HFFc6 (cell line): ENCODE data around the gene LUM. TPM values are rescaled to one million over a fixed set of nuclear protein-coding genes. Genes with fewer than 3 reads are reported as not detected.

Experiments
- DNase-seq: peaks from one replicate; pipeline ENCODE4 v3.0.0-alpha.2; 2018
- H3K27ac Mint-ChIP-seq: 2 replicates; pipeline ENCODE4 v1.8.0; 2020; ENCODE audit warnings: mild to moderate bottlenecking, mixed read lengths
- H3K27me3 Mint-ChIP-seq: 2 replicates; pipeline ENCODE4 v1.8.0; 2021; ENCODE audit warnings: mild to moderate bottlenecking, moderate library complexity, mixed read lengths; ENCODE audit not compliant: insufficient read depth
- H3K36me3 Mint-ChIP-seq: 2 replicates; pipeline ENCODE4 v1.8.0; 2021; ENCODE audit warnings: low read depth, mixed read lengths
- H3K4me1 Mint-ChIP-seq: 2 replicates; pipeline ENCODE4 v1.8.0; 2020; ENCODE audit warnings: low read depth, mixed read lengths
- H3K4me3 Mint-ChIP-seq: 2 replicates; pipeline ENCODE4 v1.8.0; 2020; ENCODE audit warnings: mild to moderate bottlenecking, moderate library complexity, mixed read lengths
- H3K9me3 Mint-ChIP-seq: 2 replicates; pipeline ENCODE4 v1.8.0; 2020; ENCODE audit warnings: mild to moderate bottlenecking, mixed read lengths
- total RNA-seq, 6 experiments: library from RNA; stranded (reverse); fragmentation: NEBNext Ultra II Directional; extraction: Animal tissue kit (Norgen Biotek cat#: 25700); gene quantifications; 2 replicates in 1 of 6; 3 replicates in 5 of 6; pipeline ENCODE4 v1.2.3, GENCODE V29; 2021
- TF ChIP-seq, protein P1 (sequence below): fragments of 200-600 bp; sonication (generic); IDR thresholded peaks from 2 replicates; pipeline ENCODE4 v1.5.0; 2021; ENCODE audit warnings: antibody characterized with exemption, mild to moderate bottlenecking

LUM gene
- total RNA-seq, 6 experiments from 2014 or later = 34.3 to 78.1 (median 57.3) TPM

DNA sequence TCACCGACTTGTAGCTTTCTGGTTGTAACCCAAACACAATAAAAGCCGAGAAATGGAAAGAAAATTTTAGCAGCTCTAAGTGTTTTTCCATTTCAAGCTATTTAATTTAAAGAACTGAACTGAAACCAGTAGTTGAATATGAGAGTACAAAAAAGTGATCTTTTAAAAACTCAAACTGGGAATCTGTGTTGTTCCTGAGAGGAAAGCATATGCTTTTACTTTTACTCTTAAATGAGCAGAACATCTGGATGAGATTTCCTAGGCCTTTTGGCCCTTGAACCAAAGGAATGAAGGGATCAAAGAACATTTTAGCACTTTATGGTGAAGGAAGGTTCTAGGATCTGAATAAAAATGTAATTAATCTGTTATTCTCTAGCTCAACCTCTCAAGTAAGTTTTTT lies 54.8 kb downstream of the LUM start:
- H3K4me1 Mint-ChIP-seq = peaks cover 11% of the 10 kb centered on the region
- DNase-seq = no peak
- no peaks in the 10 kb centered on the region for H3K9me3 Mint-ChIP-seq
- H3K27ac Mint-ChIP-seq = no peak overlapping the region
- H3K4me3 Mint-ChIP-seq = no peak overlapping the region
- TF ChIP-seq, protein P1, sequence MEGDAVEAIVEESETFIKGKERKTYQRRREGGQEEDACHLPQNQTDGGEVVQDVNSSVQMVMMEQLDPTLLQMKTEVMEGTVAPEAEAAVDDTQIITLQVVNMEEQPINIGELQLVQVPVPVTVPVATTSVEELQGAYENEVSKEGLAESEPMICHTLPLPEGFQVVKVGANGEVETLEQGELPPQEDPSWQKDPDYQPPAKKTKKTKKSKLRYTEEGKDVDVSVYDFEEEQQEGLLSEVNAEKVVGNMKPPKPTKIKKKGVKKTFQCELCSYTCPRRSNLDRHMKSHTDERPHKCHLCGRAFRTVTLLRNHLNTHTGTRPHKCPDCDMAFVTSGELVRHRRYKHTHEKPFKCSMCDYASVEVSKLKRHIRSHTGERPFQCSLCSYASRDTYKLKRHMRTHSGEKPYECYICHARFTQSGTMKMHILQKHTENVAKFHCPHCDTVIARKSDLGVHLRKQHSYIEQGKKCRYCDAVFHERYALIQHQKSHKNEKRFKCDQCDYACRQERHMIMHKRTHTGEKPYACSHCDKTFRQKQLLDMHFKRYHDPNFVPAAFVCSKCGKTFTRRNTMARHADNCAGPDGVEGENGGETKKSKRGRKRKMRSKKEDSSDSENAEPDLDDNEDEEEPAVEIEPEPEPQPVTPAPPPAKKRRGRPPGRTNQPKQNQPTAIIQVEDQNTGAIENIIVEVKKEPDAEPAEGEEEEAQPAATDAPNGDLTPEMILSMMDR = no peak
- no peaks in the 10 kb centered on the region for H3K27me3 Mint-ChIP-seq
- no peaks in the 10 kb centered on the region for H3K36me3 Mint-ChIP-seq

DNA sequence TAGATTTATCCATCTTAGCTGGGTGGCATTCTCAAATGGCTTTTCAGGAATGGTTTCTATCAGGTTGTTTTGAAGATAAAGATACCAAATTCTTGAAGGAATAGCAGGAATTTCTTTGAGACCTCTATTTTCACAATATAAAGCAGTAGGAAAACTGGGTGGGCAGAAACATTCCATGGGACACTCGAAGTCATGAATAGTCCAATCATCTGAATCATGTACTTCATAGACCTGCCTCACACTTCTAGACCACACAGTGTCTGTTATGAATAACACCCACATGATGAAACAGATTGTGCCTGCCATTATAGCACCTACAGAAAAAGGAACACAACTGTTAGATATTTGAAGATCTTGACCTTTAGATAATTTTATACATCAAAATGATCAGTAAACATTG lies 55.3 kb downstream of the LUM start:
- Mint-ChIP-seq H3K9me3 (no peaks in the 10 kb centered on the region), H3K27me3 (no peaks in the 10 kb centered on the region), H3K4me3 (no peak overlapping the region), H3K27ac (no peak overlapping the region), H3K36me3 (no peaks in the 10 kb centered on the region), H3K4me1 (peaks cover 11% of the 10 kb centered on the region)
- no peak for DNase-seq
- TF ChIP-seq, protein P1 = no peak

DNA sequence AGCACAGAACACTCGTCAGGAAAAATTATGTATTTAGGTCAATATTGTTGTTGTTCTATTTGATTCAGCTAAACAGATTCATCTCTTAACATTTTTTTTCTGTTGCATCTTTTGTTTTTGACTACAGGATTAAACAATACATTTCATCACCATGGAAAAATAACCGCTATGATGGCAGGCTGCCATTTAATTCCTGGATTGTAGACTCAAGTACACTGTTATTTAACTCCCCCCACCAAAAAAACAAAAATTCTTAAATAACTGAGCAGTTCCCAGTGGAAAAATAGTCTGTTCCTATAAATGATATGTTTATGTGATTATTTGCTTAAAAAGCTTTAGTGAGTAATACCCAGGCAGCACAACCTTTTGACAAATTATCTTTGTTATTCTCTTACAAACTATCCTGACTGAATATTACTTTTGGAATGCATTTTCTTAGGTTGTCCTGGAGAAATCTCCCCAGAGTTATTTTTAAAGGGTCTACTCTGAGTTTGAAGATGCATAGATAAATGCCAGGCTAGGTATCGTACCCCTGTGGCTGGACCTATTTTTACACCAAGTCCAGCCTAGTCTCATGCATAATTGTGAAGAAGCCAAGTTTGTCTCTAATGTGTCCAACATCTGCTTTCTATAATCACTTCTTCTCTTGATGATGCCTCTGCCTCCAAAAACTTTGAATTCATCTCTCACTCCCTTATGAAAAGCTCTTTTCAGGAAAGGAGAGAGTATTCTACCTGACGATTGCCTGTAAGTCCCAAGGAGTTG lies 57.2 kb downstream of the LUM start:
- peak; percentile 78 for DNase-seq
- H3K4me3 Mint-ChIP-seq = no peak overlapping the region; the same call in 1 of the 2 replicates
- no peaks in the 10 kb centered on the region for H3K9me3 Mint-ChIP-seq
- H3K4me1 Mint-ChIP-seq = peaks cover 11% of the 10 kb centered on the region
- H3K27me3 Mint-ChIP-seq = no peaks in the 10 kb centered on the region
- H3K27ac Mint-ChIP-seq = peak overlapping the region; percentile 37
- TF ChIP-seq, protein P1 = no peak
- no peaks in the 10 kb centered on the region for H3K36me3 Mint-ChIP-seq

Other genes with a start within 250 kb of the LUM start
- gene CCER1, start 156.3 kb downstream of the LUM start, total RNA-seq = not detected
- gene EPYC, start 106.5 kb downstream of the LUM start, total RNA-seq = not detected
- not detected for gene KERA, start 53.5 kb downstream of the LUM start, total RNA-seq
- 10 to 100 TPM; 20.4 to 58.8 (median 48.7) TPM for gene DCN, start 71.3 kb upstream of the LUM start, total RNA-seq